ENCODE data around the gene EPB41L3.
"Not testable (repeated sequence)": the region's sequence is repeated elsewhere in the genome, so short reads cannot be mapped to it uniquely, and the experiment has no call there.

Gene EPB41L3

GRCh38 chr18:5498452-5498851 lies 45.3 kb downstream of the EPB41L3 start:
- H3K36me3 ChIP-seq (ENCODE audit: control insufficient read depth, insufficient read depth, low read length), result no peaks in the 10 kb centered on the region
- no peaks in the 10 kb centered on the region for H3K4me1 ChIP-seq (ENCODE audit: control insufficient read depth, insufficient read depth, low read length, poor library complexity, severe bottlenecking)
- no peak overlapping the region for H3K4me3 ChIP-seq (ENCODE audit: extremely low read depth, insufficient read depth, low read length, poor library complexity, severe bottlenecking)
- WGBS, 2 experiments (ENCODE audit: insufficient coverage in 2 of 2), result 85 to 89% methylated on average over 3 to 4 of the region's 6 CpGs
- H3K9me3 ChIP-seq (ENCODE audit: control insufficient read depth, low read length), result no peaks in the 10 kb centered on the region
- H3K27ac ChIP-seq (ENCODE audit: low read depth, low read length, severe bottlenecking), result no peak overlapping the region

DNA sequence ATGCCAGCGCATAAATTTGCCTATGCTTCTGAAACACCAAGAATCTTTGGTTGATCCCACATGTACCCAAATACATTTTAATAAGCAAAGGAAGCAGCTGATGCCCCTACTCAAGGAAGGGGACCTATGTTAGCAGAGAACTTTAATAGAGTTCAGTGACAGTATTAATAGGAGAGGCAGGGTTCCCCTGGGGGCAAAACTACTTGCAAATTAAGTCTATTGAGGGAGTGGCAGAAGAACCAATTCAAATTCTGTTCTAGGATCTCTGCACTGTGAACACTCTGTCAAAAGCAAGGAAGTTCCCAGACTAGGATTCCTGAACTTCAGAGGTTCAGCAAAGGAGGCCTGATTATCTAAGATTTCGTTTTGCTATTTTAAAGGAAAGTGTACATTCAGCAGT lies 47.5 kb downstream of the EPB41L3 start:
- Histone ChIP-seq H3K4me1 (ENCODE audit: control insufficient read depth, insufficient read depth, low read length, poor library complexity, severe bottlenecking) (no peaks in the 10 kb centered on the region), H3K4me3 (ENCODE audit: extremely low read depth, insufficient read depth, low read length, poor library complexity, severe bottlenecking) (no peak overlapping the region), H3K9me3 (ENCODE audit: control insufficient read depth, low read length) (no peaks in the 10 kb centered on the region), H3K36me3 (ENCODE audit: control insufficient read depth, insufficient read depth, low read length) (no peaks in the 10 kb centered on the region), H3K27ac (ENCODE audit: low read depth, low read length, severe bottlenecking) (no peak overlapping the region)
- WGBS, 2 experiments (ENCODE audit: insufficient coverage in 2 of 2), result 100% methylated on average over 2 of the region's 2 CpGs; no CpG with 5 or more reads in 1 of the 2 experiments

DNA sequence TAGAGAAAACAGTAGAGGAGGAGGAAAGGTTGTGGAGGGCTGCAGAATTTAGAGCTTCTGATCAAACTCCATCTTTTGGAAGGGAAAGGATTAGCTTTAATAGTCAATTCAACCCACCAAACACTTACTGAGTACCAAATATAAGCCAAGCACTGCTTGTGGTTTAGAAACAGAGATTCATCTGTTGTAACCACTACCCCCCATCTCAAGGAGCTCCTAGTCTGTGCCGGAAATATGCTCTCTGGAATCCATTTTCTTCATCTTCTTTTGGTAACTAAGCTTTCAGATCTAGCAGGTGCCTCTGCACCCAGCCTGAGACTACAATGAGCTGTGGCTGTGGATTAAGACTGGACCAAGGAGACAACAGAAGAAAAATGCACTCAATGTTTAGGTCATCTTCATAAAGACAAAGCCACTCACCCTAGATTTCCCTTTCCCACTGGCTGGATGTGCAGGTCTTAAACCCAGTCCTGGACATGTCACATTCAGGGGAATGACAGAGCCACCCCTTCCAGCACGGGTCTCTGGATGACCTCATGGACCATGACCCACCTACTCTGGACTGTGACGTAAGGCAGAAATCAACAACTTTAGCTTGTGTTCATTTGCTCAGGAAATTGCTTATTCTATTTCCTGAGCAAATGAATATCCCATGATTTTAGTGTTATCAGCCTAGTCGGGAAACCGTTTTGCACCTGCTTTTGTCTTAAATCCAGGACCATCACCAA lies 52.9 kb downstream of the EPB41L3 start:
- no peak overlapping the region for H3K4me3 ChIP-seq (ENCODE audit: extremely low read depth, insufficient read depth, low read length, poor library complexity, severe bottlenecking)
- H3K4me1 ChIP-seq (ENCODE audit: control insufficient read depth, insufficient read depth, low read length, poor library complexity, severe bottlenecking), result no peaks in the 10 kb centered on the region
- H3K36me3 ChIP-seq (ENCODE audit: control insufficient read depth, insufficient read depth, low read length), result peaks cover 12% of the 10 kb centered on the region
- 83 to 100% methylated on average over 2 to 5 of the region's 5 CpGs for WGBS, 2 experiments (ENCODE audit: insufficient coverage in 2 of 2)
- H3K27ac ChIP-seq (ENCODE audit: low read depth, low read length, severe bottlenecking), result no peak overlapping the region
- H3K9me3 ChIP-seq (ENCODE audit: control insufficient read depth, low read length), result no peaks in the 10 kb centered on the region

DNA sequence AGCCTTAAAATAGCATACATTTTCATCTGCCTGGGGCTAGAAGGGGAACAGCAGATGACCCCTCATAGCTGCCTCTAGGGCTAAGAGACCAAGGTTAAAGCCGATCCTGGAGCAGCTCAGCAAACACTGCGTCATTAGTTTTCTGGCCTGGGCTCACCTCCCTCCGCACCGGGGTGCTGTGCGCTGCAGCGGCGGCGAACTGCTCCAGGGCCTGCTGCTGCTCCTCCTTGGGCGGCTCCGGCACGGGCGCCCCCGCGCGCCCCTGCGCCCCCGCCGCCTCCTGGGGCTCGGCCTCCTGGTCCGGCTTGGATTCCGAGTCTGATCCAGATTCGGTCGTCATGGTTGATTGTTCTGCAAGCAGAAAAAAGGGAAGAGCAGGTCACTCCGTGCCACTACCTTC lies 55.0 kb downstream of the EPB41L3 start:
- 97 to 99% methylated on average over 12 to 23 of the region's 24 CpGs for WGBS, 2 experiments (ENCODE audit: insufficient coverage in 2 of 2)
- peaks cover 12% of the 10 kb centered on the region for H3K36me3 ChIP-seq (ENCODE audit: control insufficient read depth, insufficient read depth, low read length)
- H3K9me3 ChIP-seq (ENCODE audit: control insufficient read depth, low read length), result no peaks in the 10 kb centered on the region
- H3K27ac ChIP-seq (ENCODE audit: low read depth, low read length, severe bottlenecking), result no peak overlapping the region
- no peaks in the 10 kb centered on the region for H3K4me1 ChIP-seq (ENCODE audit: control insufficient read depth, insufficient read depth, low read length, poor library complexity, severe bottlenecking)
- no peak overlapping the region for H3K4me3 ChIP-seq (ENCODE audit: extremely low read depth, insufficient read depth, low read length, poor library complexity, severe bottlenecking)

DNA sequence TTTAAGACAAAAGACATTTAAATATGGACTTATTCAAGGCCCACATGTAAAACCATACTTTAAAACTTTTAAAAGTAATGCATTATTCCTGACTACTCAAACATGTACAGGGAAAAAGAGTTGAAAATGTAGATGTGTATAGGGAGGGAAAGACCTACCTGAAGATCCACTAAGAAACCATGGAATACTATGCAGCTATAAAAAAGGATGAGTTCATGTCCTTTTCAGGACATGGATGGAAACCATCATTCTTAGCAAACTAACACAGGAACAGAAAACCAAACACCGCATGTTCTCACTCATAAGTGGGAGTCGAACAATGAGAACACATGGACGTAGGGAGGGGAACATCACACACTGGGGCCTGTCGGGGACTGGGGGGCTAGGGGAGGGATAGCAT lies 55.8 kb downstream of the EPB41L3 start:
- H3K36me3 ChIP-seq (ENCODE audit: control insufficient read depth, insufficient read depth, low read length), result peaks cover 12% of the 10 kb centered on the region
- not testable (repeated sequence) for H3K27ac ChIP-seq (ENCODE audit: low read depth, low read length, severe bottlenecking); H3K4me3 ChIP-seq (ENCODE audit: extremely low read depth, insufficient read depth, low read length, poor library complexity, severe bottlenecking); H3K9me3 ChIP-seq (ENCODE audit: control insufficient read depth, low read length); H3K4me1 ChIP-seq (ENCODE audit: control insufficient read depth, insufficient read depth, low read length, poor library complexity, severe bottlenecking)
- no CpG with 5 or more reads among the region's 4 CpGs for WGBS, 2 experiments (ENCODE audit: insufficient coverage in 2 of 2)

- H3K4me3 ChIP-seq (ENCODE audit: extremely low read depth, insufficient read depth, low read length, poor library complexity, severe bottlenecking), result no peak overlapping the region
- H3K36me3 ChIP-seq (ENCODE audit: control insufficient read depth, insufficient read depth, low read length), result peaks cover 12% of the 10 kb centered on the region
- no CpG with 5 or more reads among the region's 2 CpGs for WGBS, 2 experiments (ENCODE audit: insufficient coverage in 2 of 2)
- no peaks in the 10 kb centered on the region for H3K4me1 ChIP-seq (ENCODE audit: control insufficient read depth, insufficient read depth, low read length, poor library complexity, severe bottlenecking)
- no peaks in the 10 kb centered on the region for H3K9me3 ChIP-seq (ENCODE audit: control insufficient read depth, low read length)
- no peak overlapping the region for H3K27ac ChIP-seq (ENCODE audit: low read depth, low read length, severe bottlenecking)
Observed at GRCh38 chr18:5484526-5484925, 59.3 kb downstream of the EPB41L3 start.

- 89 to 96% methylated on average over 3 of the region's 5 CpGs for WGBS, 2 experiments (ENCODE audit: insufficient coverage in 2 of 2)
- Histone ChIP-seq H3K36me3 (ENCODE audit: control insufficient read depth, insufficient read depth, low read length) (no peaks in the 10 kb centered on the region), H3K27ac (ENCODE audit: low read depth, low read length, severe bottlenecking) (no peak overlapping the region), H3K4me3 (ENCODE audit: extremely low read depth, insufficient read depth, low read length, poor library complexity, severe bottlenecking) (no peak overlapping the region), H3K9me3 (ENCODE audit: control insufficient read depth, low read length) (no peaks in the 10 kb centered on the region), H3K4me1 (ENCODE audit: control insufficient read depth, insufficient read depth, low read length, poor library complexity, severe bottlenecking) (no peaks in the 10 kb centered on the region)
Observed at GRCh38 chr18:5481621-5482020, 62.2 kb downstream of the EPB41L3 start.

DNA sequence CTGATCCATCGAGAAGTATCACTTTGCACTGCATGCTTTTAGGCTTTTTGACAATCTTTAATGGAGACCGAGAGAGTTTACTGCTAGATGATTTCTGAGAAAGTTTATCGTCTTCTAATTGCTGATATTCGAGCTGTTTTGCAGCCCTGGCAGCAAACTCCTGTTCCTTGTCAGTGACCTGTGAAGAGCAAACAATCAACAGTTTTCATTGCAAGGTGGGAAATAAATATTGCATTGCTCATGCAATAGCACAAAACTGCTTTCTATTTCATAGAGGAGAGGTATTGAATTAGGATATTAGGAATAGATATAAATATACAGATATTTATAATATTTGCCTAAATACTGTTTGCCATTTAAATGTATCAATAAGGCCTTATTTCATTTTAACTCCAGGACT lies 65.5 kb downstream of the EPB41L3 start:
- Histone ChIP-seq H3K4me3 (ENCODE audit: extremely low read depth, insufficient read depth, low read length, poor library complexity, severe bottlenecking) (no peak overlapping the region), H3K9me3 (ENCODE audit: control insufficient read depth, low read length) (no peaks in the 10 kb centered on the region), H3K36me3 (ENCODE audit: control insufficient read depth, insufficient read depth, low read length) (no peaks in the 10 kb centered on the region), H3K4me1 (ENCODE audit: control insufficient read depth, insufficient read depth, low read length, poor library complexity, severe bottlenecking) (no peaks in the 10 kb centered on the region), H3K27ac (ENCODE audit: low read depth, low read length, severe bottlenecking) (no peak overlapping the region)
- 85 to 100% methylated on average over 4 of the region's 4 CpGs for WGBS, 2 experiments (ENCODE audit: insufficient coverage in 2 of 2)

GRCh38 chr18:5476961-5477800 lies 66.6 kb downstream of the EPB41L3 start:
- H3K36me3 ChIP-seq (ENCODE audit: control insufficient read depth, insufficient read depth, low read length), result no peaks in the 10 kb centered on the region
- no peak overlapping the region for H3K4me3 ChIP-seq (ENCODE audit: extremely low read depth, insufficient read depth, low read length, poor library complexity, severe bottlenecking)
- no peaks in the 10 kb centered on the region for H3K9me3 ChIP-seq (ENCODE audit: control insufficient read depth, low read length)
- H3K27ac ChIP-seq (ENCODE audit: low read depth, low read length, severe bottlenecking), result peak overlapping the region; percentile 13
- no peaks in the 10 kb centered on the region for H3K4me1 ChIP-seq (ENCODE audit: control insufficient read depth, insufficient read depth, low read length, poor library complexity, severe bottlenecking)
- 85 to 91% methylated on average over 5 to 6 of the region's 6 CpGs for WGBS, 2 experiments (ENCODE audit: insufficient coverage in 2 of 2)

GRCh38 chr18:5475267-5475666 lies 68.5 kb downstream of the EPB41L3 start:
- 97 to 98% methylated on average over 8 of the region's 8 CpGs for WGBS, 2 experiments (ENCODE audit: insufficient coverage in 2 of 2)
- H3K27ac ChIP-seq (ENCODE audit: low read depth, low read length, severe bottlenecking), result no peak overlapping the region
- H3K4me1 ChIP-seq (ENCODE audit: control insufficient read depth, insufficient read depth, low read length, poor library complexity, severe bottlenecking), result no peaks in the 10 kb centered on the region
- no peaks in the 10 kb centered on the region for H3K36me3 ChIP-seq (ENCODE audit: control insufficient read depth, insufficient read depth, low read length)
- H3K9me3 ChIP-seq (ENCODE audit: control insufficient read depth, low read length), result no peaks in the 10 kb centered on the region
- H3K4me3 ChIP-seq (ENCODE audit: extremely low read depth, insufficient read depth, low read length, poor library complexity, severe bottlenecking), result no peak overlapping the region

- Histone ChIP-seq H3K4me3 (ENCODE audit: extremely low read depth, insufficient read depth, low read length, poor library complexity, severe bottlenecking) (no peak overlapping the region), H3K36me3 (ENCODE audit: control insufficient read depth, insufficient read depth, low read length) (no peaks in the 10 kb centered on the region), H3K4me1 (ENCODE audit: control insufficient read depth, insufficient read depth, low read length, poor library complexity, severe bottlenecking) (no peaks in the 10 kb centered on the region), H3K27ac (ENCODE audit: low read depth, low read length, severe bottlenecking) (no peak overlapping the region), H3K9me3 (ENCODE audit: control insufficient read depth, low read length) (no peaks in the 10 kb centered on the region)
- 94 to 98% methylated on average over 7 to 10 of the region's 13 CpGs for WGBS, 2 experiments (ENCODE audit: insufficient coverage in 2 of 2)
Observed at GRCh38 chr18:5469340-5469739, 74.5 kb downstream of the EPB41L3 start.

Measured in mesodermal cell (in vitro differentiated cells).